ENCODE measurements around the gene SCFD1. TPM values are rescaled to one million over a fixed set of nuclear protein-coding genes. Genes with fewer than 3 reads are reported as not detected.

SCFD1 gene
- total RNA-seq, 2 experiments from 2014 or later = 59.2 to 61.7 TPM

DNA sequence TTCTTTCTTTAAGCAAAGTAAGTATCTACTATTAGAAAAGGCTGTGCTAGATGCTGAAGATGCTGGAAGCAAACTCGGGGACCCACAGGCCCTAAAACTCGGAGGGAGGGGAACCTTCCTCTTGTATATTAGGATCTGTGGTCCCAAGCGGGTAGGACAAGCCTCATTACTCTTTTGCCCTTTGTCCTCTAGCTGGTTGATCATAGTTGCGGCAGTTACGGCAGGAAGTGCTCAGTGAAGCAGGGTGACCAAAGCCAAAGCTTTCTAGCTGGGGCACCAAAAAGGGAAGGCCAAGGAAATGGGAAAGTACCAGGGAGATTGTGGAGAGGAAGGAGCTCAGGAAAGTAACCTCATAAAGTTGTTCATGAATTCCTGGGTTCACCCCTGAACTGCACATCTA is 76.3 kb downstream of the SCFD1 start:
- ChIA-PET CTCF (no interaction called here), POLR2A (interaction anchor here (0.5 kb wide), 1 partner anchor 53 kb away, joined by 5 read pairs; no protein-coding TSS in a partner anchor)
- no peaks in the 10 kb centered on the region for H3K4me1 Mint-ChIP-seq
- DNase-seq = no peak
- H3K4me3 Mint-ChIP-seq = no peak overlapping the region
- no peaks in the 10 kb centered on the region for H3K27me3 Mint-ChIP-seq
- no peak overlapping the region for H3K27ac Mint-ChIP-seq
- H3K9me3 Mint-ChIP-seq = no peaks in the 10 kb centered on the region
- H3K36me3 Mint-ChIP-seq (ENCODE audit: low read depth) = peaks cover 16% of the 10 kb centered on the region

GRCh38 chr14:30706704-30707103 is 84.6 kb downstream of the SCFD1 start:
- no peaks in the 10 kb centered on the region for H3K27me3 Mint-ChIP-seq
- no peak for DNase-seq
- H3K4me3 Mint-ChIP-seq = no peak overlapping the region
- no peaks in the 10 kb centered on the region for H3K9me3 Mint-ChIP-seq
- ChIA-PET CTCF (interaction anchor here (0.6 kb wide), 1 partner anchor 156 kb away, joined by 3 read pairs; no protein-coding TSS in a partner anchor), POLR2A (no interaction called here)
- H3K36me3 Mint-ChIP-seq (ENCODE audit: low read depth) = peaks cover 14% of the 10 kb centered on the region
- no peak overlapping the region for H3K27ac Mint-ChIP-seq
- H3K4me1 Mint-ChIP-seq = no peaks in the 10 kb centered on the region

DNA sequence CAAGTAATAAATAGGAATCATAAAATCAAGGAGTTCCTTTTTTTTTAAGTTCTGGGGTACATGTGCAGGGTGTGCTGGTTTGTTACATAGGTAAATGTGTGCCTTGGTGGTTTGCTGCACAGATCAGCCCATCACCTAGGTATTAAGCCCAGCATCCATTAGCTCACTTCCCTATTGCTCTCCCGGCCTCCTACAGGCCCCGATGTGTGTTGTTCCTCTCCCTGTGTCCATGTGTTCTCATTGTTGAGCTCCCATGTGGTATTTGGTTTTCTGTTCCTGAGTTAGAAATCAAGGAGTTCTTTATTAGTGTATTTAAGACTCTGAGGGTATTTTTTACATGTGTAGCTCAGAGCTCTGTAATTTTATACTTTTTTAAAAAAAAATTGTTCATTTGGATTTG is 86.0 kb downstream of the SCFD1 start:
- ChIA-PET CTCF (interaction anchor here (0.6 kb wide), 1 partner anchor 51 kb away, joined by 3 read pairs; no protein-coding TSS in a partner anchor), POLR2A (no interaction called here)
- Mint-ChIP-seq H3K4me1 (no peaks in the 10 kb centered on the region), H3K4me3 (no peak overlapping the region), H3K36me3 (ENCODE audit: low read depth) (peaks cover 12% of the 10 kb centered on the region), H3K9me3 (no peaks in the 10 kb centered on the region), H3K27me3 (no peaks in the 10 kb centered on the region), H3K27ac (no peak overlapping the region)
- no peak for DNase-seq

DNA sequence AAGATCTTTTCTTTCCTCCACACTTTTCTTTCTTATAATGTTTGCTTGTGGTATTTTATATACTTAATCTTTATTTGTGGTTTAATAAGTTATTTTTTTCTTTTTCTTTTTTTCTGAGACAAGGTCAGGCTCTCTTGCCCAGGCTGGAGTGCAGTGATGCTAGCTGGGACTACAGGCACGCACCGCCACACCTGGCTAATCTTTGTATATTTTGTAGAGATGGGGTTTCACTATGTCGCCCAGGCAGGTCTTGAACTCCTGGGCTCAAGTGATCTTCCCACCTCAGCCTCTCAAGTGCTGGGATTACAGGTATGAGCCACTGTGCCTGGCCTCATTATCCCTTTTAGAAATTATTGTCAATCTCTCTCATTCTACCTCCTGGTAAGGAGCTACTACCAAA is 87.1 kb downstream of the SCFD1 start:
- Mint-ChIP-seq H3K27me3 (no peaks in the 10 kb centered on the region), H3K9me3 (no peaks in the 10 kb centered on the region), H3K36me3 (ENCODE audit: low read depth) (peaks cover 12% of the 10 kb centered on the region), H3K4me3 (no peak overlapping the region), H3K4me1 (no peaks in the 10 kb centered on the region), H3K27ac (no peak overlapping the region)
- ChIA-PET CTCF (no interaction called here), POLR2A (no interaction called here)
- DNase-seq = no peak

DNA sequence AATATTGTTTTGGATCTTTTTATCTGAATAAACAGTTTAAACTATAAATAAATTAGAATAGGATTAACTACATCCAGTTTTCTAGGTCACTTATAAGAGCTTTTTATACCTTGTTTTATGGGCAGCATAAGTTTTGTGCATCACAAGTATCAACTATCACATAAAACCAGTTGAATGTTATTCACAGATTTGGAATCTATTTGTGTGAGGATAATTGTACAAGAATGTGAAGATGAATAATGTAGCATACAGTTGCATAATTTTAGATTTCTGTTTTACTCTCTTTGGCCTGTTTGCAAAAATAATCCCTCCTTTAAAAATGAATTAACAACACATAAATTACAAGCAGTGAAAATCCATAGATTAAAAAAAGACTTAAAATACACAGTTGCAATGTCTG is 88.8 kb downstream of the SCFD1 start:
- POLR2A ChIA-PET = no interaction called here
- no peak for DNase-seq
- Mint-ChIP-seq H3K27me3 (no peaks in the 10 kb centered on the region), H3K36me3 (ENCODE audit: low read depth) (peaks cover 10% of the 10 kb centered on the region), H3K4me3 (no peak overlapping the region), H3K4me1 (no peaks in the 10 kb centered on the region), H3K27ac (no peak overlapping the region), H3K9me3 (no peaks in the 10 kb centered on the region)
- CTCF ChIA-PET = interaction anchor here (0.5 to 1.3 kb wide), 2 partner anchors 62 to 1173 kb away, joined by 3 read pairs; no protein-coding TSS in a partner anchor

DNA sequence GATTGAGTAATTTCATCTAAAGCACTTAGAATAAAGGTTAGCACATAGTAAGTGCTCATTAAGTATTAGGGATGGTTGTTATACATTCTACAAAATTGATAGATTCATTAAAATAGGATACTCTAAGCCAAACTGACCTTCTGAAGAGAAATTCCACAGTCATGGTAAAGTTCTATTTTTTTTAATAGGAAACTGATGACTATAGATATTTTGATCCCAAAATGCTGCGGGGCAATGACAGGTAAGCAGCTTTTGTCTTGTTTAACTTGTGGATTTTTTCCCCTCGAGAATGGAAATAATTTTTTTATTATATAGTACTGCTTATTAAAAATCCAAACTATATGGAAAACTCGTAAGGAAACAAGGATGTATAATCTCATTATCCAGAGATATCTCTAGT is 97.0 kb downstream of the SCFD1 start:
- no peak for DNase-seq
- POLR2A ChIA-PET = no interaction called here
- H3K4me3 Mint-ChIP-seq = no peak overlapping the region
- H3K9me3 Mint-ChIP-seq = no peaks in the 10 kb centered on the region
- H3K27ac Mint-ChIP-seq = no peak overlapping the region
- no peaks in the 10 kb centered on the region for H3K27me3 Mint-ChIP-seq
- H3K36me3 Mint-ChIP-seq (ENCODE audit: low read depth) = peaks cover 17% of the 10 kb centered on the region
- CTCF ChIA-PET = no interaction called here
- no peaks in the 10 kb centered on the region for H3K4me1 Mint-ChIP-seq

- Mint-ChIP-seq H3K27ac (no peak overlapping the region), H3K4me3 (no peak overlapping the region), H3K36me3 (ENCODE audit: low read depth) (peaks cover 64% of the 10 kb centered on the region), H3K27me3 (no peaks in the 10 kb centered on the region), H3K4me1 (peaks cover 3% of the 10 kb centered on the region), H3K9me3 (peaks cover 11% of the 10 kb centered on the region)
- DNase-seq = no peak
- POLR2A ChIA-PET = no interaction called here
- CTCF ChIA-PET = interaction anchor here (0.6 kb wide), 1 partner anchor 173 kb away, joined by 4 read pairs; no protein-coding TSS in a partner anchor
These were observed 103.6 kb downstream of the SCFD1 start for GRCh38 chr14:30725763-30726162.

- Mint-ChIP-seq H3K9me3 (peaks cover 11% of the 10 kb centered on the region), H3K27ac (no peak overlapping the region), H3K4me1 (peaks cover 3% of the 10 kb centered on the region), H3K36me3 (ENCODE audit: low read depth) (peaks cover 64% of the 10 kb centered on the region), H3K4me3 (no peak overlapping the region), H3K27me3 (no peaks in the 10 kb centered on the region)
- no peak for DNase-seq
- ChIA-PET CTCF (no interaction called here), POLR2A (no interaction called here)
These were observed 106.4 kb downstream of the SCFD1 start for GRCh38 chr14:30728471-30728870.

GRCh38 chr14:30737916-30738315 is 115.8 kb downstream of the SCFD1 start:
- H3K4me3 Mint-ChIP-seq = no peak overlapping the region
- no peaks in the 10 kb centered on the region for H3K9me3 Mint-ChIP-seq
- DNase-seq = no peak
- peaks cover 18% of the 10 kb centered on the region for H3K36me3 Mint-ChIP-seq (ENCODE audit: low read depth)
- POLR2A ChIA-PET = no interaction called here
- CTCF ChIA-PET = no interaction called here
- no peaks in the 10 kb centered on the region for H3K27me3 Mint-ChIP-seq
- H3K4me1 Mint-ChIP-seq = no peaks in the 10 kb centered on the region
- H3K27ac Mint-ChIP-seq = no peak overlapping the region

GRCh38 chr14:30738978-30739377 is 116.9 kb downstream of the SCFD1 start:
- no peak for DNase-seq
- Mint-ChIP-seq H3K36me3 (ENCODE audit: low read depth) (peaks cover 18% of the 10 kb centered on the region), H3K4me1 (no peaks in the 10 kb centered on the region), H3K27ac (no peak overlapping the region), H3K4me3 (no peak overlapping the region), H3K9me3 (no peaks in the 10 kb centered on the region), H3K27me3 (no peaks in the 10 kb centered on the region)
- POLR2A ChIA-PET = no interaction called here
- CTCF ChIA-PET = no interaction called here

- Mint-ChIP-seq H3K27me3 (no peaks in the 10 kb centered on the region), H3K4me1 (no peaks in the 10 kb centered on the region), H3K9me3 (no peaks in the 10 kb centered on the region), H3K36me3 (ENCODE audit: low read depth) (no peaks in the 10 kb centered on the region), H3K4me3 (no peak overlapping the region), H3K27ac (no peak overlapping the region)
- ChIA-PET CTCF (no interaction called here), POLR2A (no interaction called here)
- no peak for DNase-seq
These were observed 126.2 kb downstream of the SCFD1 start for GRCh38 chr14:30748343-30748742.

DNA sequence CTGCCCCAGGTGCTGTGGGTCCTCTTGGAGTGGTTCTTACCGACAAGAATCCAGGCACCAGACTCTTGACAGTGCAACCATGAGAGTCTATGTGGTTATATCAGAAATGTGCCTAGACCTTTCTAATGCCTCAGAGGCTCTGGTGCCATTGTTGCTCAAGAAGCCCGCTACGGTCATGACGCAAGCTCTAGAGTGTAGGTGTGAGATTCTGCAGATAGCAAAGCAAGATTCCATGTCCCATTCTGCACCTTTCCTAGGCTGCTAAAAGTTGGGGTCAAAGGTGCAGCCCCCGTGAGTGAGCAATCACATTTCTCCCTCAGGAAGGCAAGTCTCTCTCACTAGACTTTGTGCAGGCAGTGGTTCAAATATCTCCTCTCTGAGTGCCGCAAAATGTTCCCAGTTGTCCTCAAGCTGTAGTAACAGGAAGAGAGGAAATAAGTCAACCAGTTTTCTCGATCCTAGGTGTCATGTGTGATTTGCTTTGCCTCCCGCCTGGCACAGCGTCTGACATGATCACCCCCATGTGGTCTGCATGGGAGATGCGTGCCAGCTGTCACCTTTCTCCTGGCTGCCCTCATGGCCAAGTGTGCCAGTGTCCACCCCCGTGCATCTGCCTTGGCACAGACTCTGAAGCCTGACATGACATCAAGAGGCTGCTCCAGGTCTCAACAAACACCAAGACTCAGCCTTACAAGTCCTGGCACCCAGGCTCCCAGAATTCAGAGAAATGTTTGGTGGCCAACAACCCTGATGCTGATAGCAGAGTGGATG is 129.7 kb downstream of the SCFD1 start:
- no peak for DNase-seq
- Mint-ChIP-seq H3K27me3 (no peaks in the 10 kb centered on the region), H3K4me1 (no peaks in the 10 kb centered on the region), H3K27ac (no peak overlapping the region), H3K9me3 (no peaks in the 10 kb centered on the region), H3K4me3 (no peak overlapping the region), H3K36me3 (ENCODE audit: low read depth) (no peaks in the 10 kb centered on the region)
- POLR2A ChIA-PET = no interaction called here
- CTCF ChIA-PET = no interaction called here

GRCh38 chr14:30753452-30753851 is 131.3 kb downstream of the SCFD1 start:
- no peak for DNase-seq
- Mint-ChIP-seq H3K4me1 (no peaks in the 10 kb centered on the region), H3K9me3 (no peaks in the 10 kb centered on the region), H3K4me3 (no peak overlapping the region), H3K27me3 (no peaks in the 10 kb centered on the region), H3K27ac (no peak overlapping the region), H3K36me3 (ENCODE audit: low read depth) (no peaks in the 10 kb centered on the region)
- CTCF ChIA-PET = no interaction called here
- POLR2A ChIA-PET = no interaction called here

DNA sequence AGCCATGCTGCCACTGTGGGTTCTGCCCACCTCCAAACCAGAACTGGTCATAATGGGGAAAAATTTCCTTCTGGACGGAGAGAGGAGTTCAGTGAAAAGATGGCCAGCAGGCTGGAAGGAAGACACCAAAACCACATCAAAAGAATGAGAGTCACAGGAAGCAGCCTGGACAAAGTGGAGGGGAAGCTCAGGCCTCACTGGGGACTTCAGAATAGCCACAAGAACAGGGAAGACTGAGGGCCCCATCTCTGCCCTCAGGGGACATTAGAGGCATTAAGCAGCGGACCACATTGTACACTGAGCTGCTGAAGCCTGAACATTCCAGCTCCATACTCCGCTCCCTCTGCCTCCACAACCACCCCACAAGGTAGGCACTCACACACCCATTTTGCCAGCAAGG is 132.7 kb downstream of the SCFD1 start:
- H3K36me3 Mint-ChIP-seq (ENCODE audit: low read depth) = no peaks in the 10 kb centered on the region
- no peak for DNase-seq
- POLR2A ChIA-PET = no interaction called here
- no peaks in the 10 kb centered on the region for H3K9me3 Mint-ChIP-seq
- no peak overlapping the region for H3K27ac Mint-ChIP-seq
- no peaks in the 10 kb centered on the region for H3K27me3 Mint-ChIP-seq
- no peaks in the 10 kb centered on the region for H3K4me1 Mint-ChIP-seq
- CTCF ChIA-PET = no interaction called here
- H3K4me3 Mint-ChIP-seq = no peak overlapping the region

All from activated CD4-positive, alpha-beta T cell treated with anti-CD3 and anti-CD28 coated beads, Interleukin-2, amount 10 ng/mL, durations not matched to agents 7 days and 5 days (primary cell).